NK-92 (cell line): ENCODE data around the gene MTHFD1L.

Source experiments
- DNase-seq: peaks from one replicate; lab custom pipeline; 2025; ENCODE audit not compliant: unreplicated experiment; lab: John Stamatoyannopoulos, UW

The MTHFD1L gene

GRCh38 chr6:150897400-150897943, 32.0 kb downstream of the MTHFD1L start:
- no peak for DNase-seq

GRCh38 chr6:150898399-150899170, 33.1 kb downstream of the MTHFD1L start:
- DNase-seq: no peak

- no peak for DNase-seq
Measured at GRCh38 chr6:150899231-150899630, 33.7 kb downstream of the MTHFD1L start.

- no peak for DNase-seq
Measured at GRCh38 chr6:150900049-150900448, 34.5 kb downstream of the MTHFD1L start.

GRCh38 chr6:150902142-150902776, 36.8 kb downstream of the MTHFD1L start:
- DNase-seq: no peak

GRCh38 chr6:150905769-150906168, 40.3 kb downstream of the MTHFD1L start:
- no peak for DNase-seq

GRCh38 chr6:150906641-150907326, 41.3 kb downstream of the MTHFD1L start:
- no peak for DNase-seq

- no peak for DNase-seq
Measured at GRCh38 chr6:150907383-150907782, 41.9 kb downstream of the MTHFD1L start.

GRCh38 chr6:150908901-150909300, 43.4 kb downstream of the MTHFD1L start:
- DNase-seq: no peak

GRCh38 chr6:150910561-150910960, 45.1 kb downstream of the MTHFD1L start:
- no peak for DNase-seq

GRCh38 chr6:150914372-150914771, 48.9 kb downstream of the MTHFD1L start:
- DNase-seq: no peak

GRCh38 chr6:150915131-150915879, 49.8 kb downstream of the MTHFD1L start:
- no peak for DNase-seq

GRCh38 chr6:150915880-150916265, 50.4 kb downstream of the MTHFD1L start:
- no peak for DNase-seq

- DNase-seq: no peak
Measured at GRCh38 chr6:150919938-150920337, 54.4 kb downstream of the MTHFD1L start.

GRCh38 chr6:150922137-150922536, 56.6 kb downstream of the MTHFD1L start:
- DNase-seq: no peak

- no peak for DNase-seq
Measured at GRCh38 chr6:150924808-150925589, 59.5 kb downstream of the MTHFD1L start.

GRCh38 chr6:150925590-150925928, 60.1 kb downstream of the MTHFD1L start:
- DNase-seq: no peak

- DNase-seq: no peak
Measured at GRCh38 chr6:150925976-150926375, 60.5 kb downstream of the MTHFD1L start.

GRCh38 chr6:150928882-150929281, 63.4 kb downstream of the MTHFD1L start:
- DNase-seq: no peak

- no peak for DNase-seq
Measured at GRCh38 chr6:150929416-150929815, 63.9 kb downstream of the MTHFD1L start.
